PC-3 (cell line): ENCODE data around the gene AHSP.

Experiments
- CTCF ChIP-seq: fragments of 300-600 bp; sonication (generic); conservative IDR thresholded peaks from 2 replicates; pipeline ENCODE4 v1.5.1; 2017; ENCODE audit warnings: antibody characterized with exemption, low read depth, mild to moderate bottlenecking, low read length
- EZH2 ChIP-seq: fragments of 300-600 bp; sonication (generic); IDR thresholded peaks from one replicate; pipeline ENCODE4 v1.6.1; 2017; ENCODE audit warnings: antibody characterized with exemption, mild to moderate bottlenecking, low read length; ENCODE audit not compliant: unreplicated experiment
- EZH2phosphoT487 ChIP-seq: fragments of 300-600 bp; sonication (generic); IDR thresholded peaks from 2 replicates; pipeline ENCODE4 v1.6.1; 2018; ENCODE audit warnings: mild to moderate bottlenecking, antibody characterized with exemption, low read length, borderline replicate concordance

DNA sequence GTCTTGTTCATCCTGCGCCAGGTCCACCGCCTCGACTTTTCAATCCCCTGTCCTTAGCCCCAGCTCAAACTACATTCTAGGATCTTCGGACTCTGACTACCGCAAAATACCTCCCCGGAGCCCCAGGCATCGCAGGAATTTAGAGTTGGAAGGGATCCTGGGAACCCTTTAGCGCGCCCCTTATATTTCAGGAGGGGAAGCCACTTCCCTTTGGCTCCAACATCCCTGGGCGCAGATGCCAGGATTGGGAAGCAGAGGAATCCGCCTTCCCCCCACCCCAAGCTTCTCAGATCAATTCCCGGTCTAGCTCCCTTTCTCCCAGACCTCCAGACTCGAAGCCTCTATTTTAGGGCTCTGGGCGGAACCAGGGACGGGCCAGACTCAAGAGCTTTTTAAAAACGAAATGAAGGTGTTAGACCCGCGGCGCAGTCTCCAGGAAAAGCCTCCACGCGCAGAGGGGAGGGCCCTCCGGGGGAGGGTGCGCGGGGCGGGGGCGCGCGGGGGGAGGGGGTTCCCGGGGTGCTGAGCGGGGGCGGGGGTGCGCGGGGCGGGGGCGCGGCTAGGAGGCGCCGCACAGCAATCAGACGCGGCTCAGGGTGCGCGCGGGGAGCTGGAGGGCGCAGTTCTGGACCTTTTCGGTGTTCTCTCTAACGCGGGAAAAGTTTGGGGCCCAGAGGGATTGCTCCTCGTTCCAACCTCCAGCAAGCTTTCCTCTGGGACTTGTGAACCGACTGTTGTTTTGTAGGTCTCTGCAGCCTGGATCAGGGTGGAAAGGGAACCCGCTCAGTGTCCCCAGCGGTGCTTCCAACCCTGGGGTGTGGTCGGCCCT lies 1.6 kb downstream of the AHSP start:
- no peak for TF ChIP-seq CTCF
- no peak for TF ChIP-seq EZH2
- no peak for TF ChIP-seq EZH2phosphoT487
